Ectodermal cell (in vitro differentiated cells): ENCODE results near the gene MUC2.

ENCODE experiments used
- H3K27ac ChIP-seq: 2 replicates; pipeline ENCODE4 v1.7.0; 2013; ENCODE audit warnings: mild to moderate bottlenecking, low read depth, low read length; ENCODE audit not compliant: insufficient read depth, poor library complexity, severe bottlenecking
- H3K27me3 ChIP-seq: 2 replicates; pipeline ENCODE4 v1.7.0; 2013; ENCODE audit warnings: mild to moderate bottlenecking, low read length; ENCODE audit not compliant: insufficient read depth, control insufficient read depth, poor library complexity, severe bottlenecking
- H3K36me3 ChIP-seq: one replicate; pipeline ENCODE4 v1.7.0; 2013; ENCODE audit warnings: low read length; ENCODE audit not compliant: control insufficient read depth, insufficient read depth
- H3K4me1 ChIP-seq: one replicate; pipeline ENCODE4 v1.7.0; 2013; ENCODE audit warnings: low read length; ENCODE audit not compliant: control insufficient read depth, insufficient read depth
- H3K4me3 ChIP-seq: 2 replicates; pipeline ENCODE4 v1.7.0; 2013; ENCODE audit warnings: low read depth, low read length, control low read depth; ENCODE audit not compliant: insufficient read depth
- H3K9me3 ChIP-seq: 2 replicates; pipeline ENCODE4 v1.7.0; 2013; ENCODE audit warnings: mild to moderate bottlenecking, low read length, moderate library complexity; ENCODE audit not compliant: control insufficient read depth
- WGBS, 2 experiments: methylation state at CpG; one replicate each; pipeline ENCODE4 v1.1.7; 2013; ENCODE audit warnings: missing lambda C conversion rate in 2 of 2; 5-methylcytosine and 5-hydroxymethylcytosine counted together

The MUC2 gene

DNA sequence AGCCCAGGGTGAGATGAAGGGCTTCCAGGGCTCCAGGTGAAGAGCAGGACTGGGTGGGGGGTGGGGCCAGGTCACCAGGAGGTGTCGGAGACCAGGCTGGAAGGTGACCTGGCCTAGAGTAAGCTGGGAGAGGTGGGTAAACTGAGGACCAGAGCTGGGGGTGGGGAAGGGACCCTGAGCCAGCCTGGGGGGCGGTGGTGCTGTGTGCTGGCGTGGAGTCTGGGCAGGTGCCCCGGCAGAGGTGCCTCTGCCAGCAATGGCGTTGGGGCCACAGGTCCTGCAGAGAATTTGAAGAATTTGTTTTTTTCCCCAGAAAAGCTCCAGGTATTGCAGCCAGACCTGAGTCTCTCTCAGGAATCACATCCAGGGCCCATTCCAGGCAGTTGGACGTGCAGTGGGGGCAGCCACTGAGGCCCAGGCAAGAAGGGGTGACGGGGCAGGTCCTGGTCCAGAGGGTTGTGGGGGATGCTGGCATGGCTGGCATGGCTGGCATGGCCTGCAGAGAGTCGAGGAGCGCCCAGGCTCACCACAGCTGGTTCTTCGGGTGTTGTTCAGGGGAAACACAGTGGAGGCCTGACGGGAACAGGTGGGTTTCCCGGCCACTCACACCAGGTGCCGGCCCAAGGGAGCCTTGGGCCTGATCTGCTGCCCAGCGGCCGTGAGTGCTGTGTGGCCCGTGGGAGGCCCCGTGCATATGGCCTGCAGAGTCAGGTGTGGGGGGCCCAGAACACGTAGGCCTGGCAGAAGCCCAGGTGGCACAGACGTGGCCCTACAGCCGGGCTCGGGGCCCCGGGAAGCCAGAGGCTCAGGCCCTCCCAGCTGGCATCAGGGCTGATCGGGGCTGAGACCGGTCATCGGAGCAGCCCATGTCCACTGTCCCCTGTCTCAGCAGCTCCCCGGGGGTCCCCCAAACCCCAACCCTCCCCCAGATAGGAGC lies 31.8 kb upstream of the MUC2 start:
- Histone ChIP-seq H3K27me3 (no peaks in the 10 kb centered on the region), H3K4me1 (no peaks in the 10 kb centered on the region), H3K27ac (no peak overlapping the region), H3K9me3 (no peaks in the 10 kb centered on the region), H3K4me3 (no peak overlapping the region), H3K36me3 (no peaks in the 10 kb centered on the region)
- 93 to 94% methylated on average over 26 of the region's 26 CpGs for whole genome bisulfite sequencing, 2 experiments

DNA sequence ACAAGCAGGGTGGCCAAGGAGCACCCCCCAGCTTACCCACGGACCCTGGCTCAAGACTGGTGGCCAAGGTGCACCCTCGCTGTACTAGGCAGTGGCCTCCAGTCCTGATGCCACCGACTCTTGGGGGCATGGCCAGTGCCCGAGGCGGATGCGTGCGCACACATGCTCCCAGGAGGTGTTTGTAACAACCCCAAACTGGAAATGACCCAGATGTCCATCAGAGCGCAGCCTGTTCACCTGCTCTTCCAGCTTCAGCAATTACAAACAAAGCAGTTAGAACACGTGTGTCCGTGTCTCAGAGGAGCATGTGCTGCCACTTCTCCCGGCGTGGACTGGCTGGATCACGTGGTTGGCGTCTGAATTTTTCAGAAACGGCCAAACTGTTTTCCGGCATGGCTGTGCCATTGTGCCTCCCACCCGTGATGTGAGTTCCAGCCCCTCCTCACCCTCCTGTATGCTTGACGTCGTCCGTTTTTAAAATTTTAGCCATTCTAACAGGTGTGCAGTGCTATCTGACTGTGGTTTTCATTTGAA lies 31.0 kb upstream of the MUC2 start:
- no peaks in the 10 kb centered on the region for H3K27me3 ChIP-seq
- no peaks in the 10 kb centered on the region for H3K9me3 ChIP-seq
- H3K4me3 ChIP-seq, result no peak overlapping the region
- WGBS, 2 experiments, result 91 to 93% methylated on average over 20 of the region's 20 CpGs
- no peaks in the 10 kb centered on the region for H3K4me1 ChIP-seq
- H3K27ac ChIP-seq, result no peak overlapping the region
- no peaks in the 10 kb centered on the region for H3K36me3 ChIP-seq

DNA sequence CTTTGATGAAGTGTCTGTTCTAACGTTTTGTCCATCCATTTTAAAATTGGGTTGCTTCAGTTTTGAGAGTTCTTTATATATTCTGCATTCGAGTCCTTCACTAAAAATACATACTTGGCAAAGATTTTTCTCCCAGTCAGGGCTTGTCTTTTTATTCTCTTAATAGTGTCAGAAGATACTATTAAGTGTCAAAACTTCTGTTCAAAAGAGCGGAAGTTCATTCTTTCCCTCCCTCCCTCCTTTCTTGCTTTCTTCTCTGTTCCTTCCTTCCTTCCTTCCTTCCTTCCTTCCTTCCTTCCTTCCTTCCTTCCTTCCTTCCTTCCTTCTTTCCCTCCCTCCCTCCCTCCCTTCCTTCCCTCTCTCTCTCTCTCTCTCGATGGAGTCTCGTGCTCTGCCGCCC lies 30.5 kb upstream of the MUC2 start:
- 83 to 88% methylated on average over 5 to 6 of the region's 6 CpGs for WGBS, 2 experiments
- no peaks in the 10 kb centered on the region for H3K36me3 ChIP-seq
- H3K27me3 ChIP-seq, result no peaks in the 10 kb centered on the region
- H3K4me3 ChIP-seq, result no peak overlapping the region
- no peaks in the 10 kb centered on the region for H3K9me3 ChIP-seq
- H3K4me1 ChIP-seq, result no peaks in the 10 kb centered on the region
- H3K27ac ChIP-seq, result no peak overlapping the region

DNA sequence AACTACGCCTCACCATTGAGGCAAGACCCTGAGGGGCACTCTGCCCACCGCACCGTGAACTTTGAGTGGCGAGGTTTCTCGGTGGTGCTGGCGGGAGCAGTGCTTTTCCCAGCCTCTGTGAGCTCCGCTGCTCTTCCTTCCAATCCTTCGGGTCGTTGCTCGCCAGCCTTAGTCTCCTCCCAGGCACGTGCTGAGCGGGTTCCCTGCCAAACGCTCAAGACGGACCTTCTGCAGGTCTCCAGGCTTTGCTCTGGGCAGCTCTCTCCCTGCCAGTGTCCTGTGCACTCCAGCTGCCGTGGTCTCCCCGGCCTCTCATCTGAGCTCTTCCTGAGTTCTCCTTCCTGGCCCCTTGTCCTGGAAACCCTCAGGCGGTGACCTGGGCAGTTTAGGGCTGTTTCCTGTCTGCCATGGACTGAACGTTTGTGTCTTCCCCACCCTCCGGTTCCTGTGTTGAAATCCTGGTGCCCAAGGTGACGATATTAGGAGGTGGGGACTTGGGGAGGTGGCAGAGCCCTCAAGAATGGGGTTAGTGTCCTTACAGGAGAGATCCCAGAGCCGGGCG lies 27.0 kb upstream of the MUC2 start:
- no peaks in the 10 kb centered on the region for H3K4me1 ChIP-seq
- WGBS, 2 experiments, result 89% methylated on average over 22 of the region's 22 CpGs
- H3K27me3 ChIP-seq, result no peaks in the 10 kb centered on the region
- no peaks in the 10 kb centered on the region for H3K9me3 ChIP-seq
- no peak overlapping the region for H3K27ac ChIP-seq
- H3K36me3 ChIP-seq, result no peaks in the 10 kb centered on the region
- no peak overlapping the region for H3K4me3 ChIP-seq

DNA sequence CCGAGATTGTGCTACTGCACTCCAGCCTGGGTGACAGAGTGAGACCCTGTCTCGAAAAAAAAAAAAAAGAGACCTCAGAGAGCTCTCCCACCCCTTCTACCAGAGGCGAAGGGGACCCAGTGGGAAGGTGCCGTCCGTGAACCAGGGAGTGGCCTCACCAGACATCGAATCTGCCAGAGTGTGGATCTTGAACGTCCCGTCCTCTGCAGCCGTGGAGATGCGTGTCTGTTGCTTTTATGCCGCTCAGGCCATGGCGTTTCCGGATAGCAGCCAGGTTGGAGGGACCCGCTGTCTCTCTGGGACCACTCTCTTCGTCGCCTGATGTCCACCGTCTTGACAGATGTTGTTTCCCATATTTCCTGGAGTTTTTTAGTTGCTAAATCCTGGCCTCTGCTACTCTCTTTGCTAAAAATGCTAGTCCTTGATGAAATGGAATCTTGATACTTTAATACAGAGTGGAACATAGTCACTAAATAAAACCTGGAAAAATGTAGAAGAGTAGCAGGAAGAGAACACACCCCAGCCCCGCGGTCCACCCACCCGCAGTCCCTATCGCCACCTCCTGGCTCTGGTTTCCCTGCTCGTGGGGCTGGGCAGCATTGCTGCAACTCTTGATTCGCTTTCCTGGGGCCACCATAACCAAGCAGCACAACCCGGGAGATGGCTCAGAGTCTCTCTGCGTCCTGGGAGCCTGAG lies 26.2 kb upstream of the MUC2 start:
- H3K9me3 ChIP-seq, result no peaks in the 10 kb centered on the region
- H3K27me3 ChIP-seq, result no peaks in the 10 kb centered on the region
- no peak overlapping the region for H3K27ac ChIP-seq
- H3K36me3 ChIP-seq, result no peaks in the 10 kb centered on the region
- no peaks in the 10 kb centered on the region for H3K4me1 ChIP-seq
- H3K4me3 ChIP-seq, result no peak overlapping the region
- WGBS, 2 experiments, result 88 to 89% methylated on average over 25 of the region's 25 CpGs

DNA sequence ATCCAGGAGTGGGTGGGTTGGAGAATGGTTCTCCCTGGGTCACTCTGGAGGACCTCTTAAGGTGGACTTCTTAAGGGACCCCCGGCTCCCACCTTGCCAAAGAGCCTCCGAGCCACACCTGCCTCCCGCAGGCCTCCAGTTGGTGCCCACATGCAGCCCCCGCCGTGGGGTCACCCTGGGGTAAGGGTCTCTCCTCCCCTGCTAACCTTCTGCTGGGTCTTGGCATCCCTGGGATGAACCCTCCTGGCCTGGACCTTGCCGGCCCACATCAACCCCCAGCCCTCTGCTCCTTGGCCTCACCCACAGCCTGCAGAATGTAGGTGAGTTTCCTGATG lies 25.6 kb upstream of the MUC2 start:
- H3K4me3 ChIP-seq, result no peak overlapping the region
- H3K27ac ChIP-seq, result no peak overlapping the region
- no peaks in the 10 kb centered on the region for H3K27me3 ChIP-seq
- H3K4me1 ChIP-seq, result no peaks in the 10 kb centered on the region
- 91 to 92% methylated on average over 6 of the region's 6 CpGs for WGBS, 2 experiments
- no peaks in the 10 kb centered on the region for H3K9me3 ChIP-seq
- no peaks in the 10 kb centered on the region for H3K36me3 ChIP-seq

DNA sequence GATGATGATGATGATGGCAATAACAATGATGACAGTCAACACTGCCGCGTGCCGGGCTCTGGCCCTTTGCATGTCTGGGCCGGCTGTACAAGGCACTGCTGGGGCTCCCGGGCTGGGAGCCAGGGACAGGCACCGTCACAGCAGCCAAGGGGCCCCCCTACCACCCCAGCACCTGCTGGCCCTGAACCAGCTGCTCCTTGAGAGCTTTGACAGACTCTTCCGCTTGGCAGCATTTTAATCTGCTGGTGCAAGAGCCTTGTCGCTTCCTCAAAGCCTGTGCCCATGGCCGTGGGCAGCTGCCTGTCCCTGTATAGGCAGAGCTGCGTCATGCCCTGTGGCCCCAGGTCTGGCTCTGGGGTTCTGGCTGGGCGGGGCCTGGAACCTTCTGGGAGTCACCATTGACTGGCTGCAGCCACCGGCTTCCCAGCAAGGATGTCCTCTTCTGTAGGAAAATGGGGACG lies 25.2 kb upstream of the MUC2 start:
- 93 to 94% methylated on average over 13 of the region's 13 CpGs for WGBS, 2 experiments

DNA sequence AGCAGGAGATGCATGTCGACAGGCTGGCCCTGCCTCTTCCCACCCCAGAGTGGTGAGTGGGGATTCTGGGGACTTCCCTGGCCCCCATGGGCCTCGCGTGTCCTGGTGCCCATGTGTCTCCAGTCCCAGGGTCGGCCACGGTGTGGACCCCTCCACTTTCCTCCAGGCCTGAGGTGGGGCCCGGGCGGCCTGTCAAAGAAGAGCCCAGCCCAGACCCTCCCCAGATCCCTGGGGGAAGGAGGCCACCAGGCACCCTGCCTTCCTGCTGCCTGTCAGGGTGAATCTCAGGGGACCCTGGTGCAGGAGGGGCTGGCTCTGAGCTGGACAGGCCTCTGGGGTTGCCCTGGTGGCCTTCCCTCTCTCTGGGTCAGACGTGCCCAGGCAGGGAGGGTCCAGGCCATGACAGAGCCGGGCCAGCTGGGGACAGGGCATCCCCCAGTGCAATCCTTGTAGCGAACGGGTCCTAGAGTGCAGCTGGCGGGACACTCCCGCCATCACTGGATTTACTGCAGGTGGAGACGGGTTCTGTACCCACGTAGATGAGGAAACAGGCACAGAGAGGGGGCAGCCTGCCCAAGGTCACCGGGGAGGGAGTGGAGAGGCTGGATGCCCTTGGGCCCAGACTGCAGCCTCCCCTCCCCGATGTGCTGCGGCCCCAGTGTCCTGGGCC lies 24.6 kb upstream of the MUC2 start:
- H3K4me3 ChIP-seq, result no peak overlapping the region
- H3K27me3 ChIP-seq, result no peaks in the 10 kb centered on the region
- H3K36me3 ChIP-seq, result no peaks in the 10 kb centered on the region
- H3K9me3 ChIP-seq, result no peaks in the 10 kb centered on the region
- WGBS, 2 experiments, result 90 to 92% methylated on average over 18 of the region's 18 CpGs
- peaks cover 2% of the 10 kb centered on the region for H3K4me1 ChIP-seq
- H3K27ac ChIP-seq, result no peak overlapping the region

More for the DNA sequence above, 25.2 kb upstream of the MUC2 start:
- Histone ChIP-seq H3K9me3 (no peaks in the 10 kb centered on the region), H3K27ac (no peak overlapping the region), H3K27me3 (no peaks in the 10 kb centered on the region), H3K4me3 (no peak overlapping the region), H3K4me1 (peaks cover 2% of the 10 kb centered on the region), H3K36me3 (no peaks in the 10 kb centered on the region)

DNA sequence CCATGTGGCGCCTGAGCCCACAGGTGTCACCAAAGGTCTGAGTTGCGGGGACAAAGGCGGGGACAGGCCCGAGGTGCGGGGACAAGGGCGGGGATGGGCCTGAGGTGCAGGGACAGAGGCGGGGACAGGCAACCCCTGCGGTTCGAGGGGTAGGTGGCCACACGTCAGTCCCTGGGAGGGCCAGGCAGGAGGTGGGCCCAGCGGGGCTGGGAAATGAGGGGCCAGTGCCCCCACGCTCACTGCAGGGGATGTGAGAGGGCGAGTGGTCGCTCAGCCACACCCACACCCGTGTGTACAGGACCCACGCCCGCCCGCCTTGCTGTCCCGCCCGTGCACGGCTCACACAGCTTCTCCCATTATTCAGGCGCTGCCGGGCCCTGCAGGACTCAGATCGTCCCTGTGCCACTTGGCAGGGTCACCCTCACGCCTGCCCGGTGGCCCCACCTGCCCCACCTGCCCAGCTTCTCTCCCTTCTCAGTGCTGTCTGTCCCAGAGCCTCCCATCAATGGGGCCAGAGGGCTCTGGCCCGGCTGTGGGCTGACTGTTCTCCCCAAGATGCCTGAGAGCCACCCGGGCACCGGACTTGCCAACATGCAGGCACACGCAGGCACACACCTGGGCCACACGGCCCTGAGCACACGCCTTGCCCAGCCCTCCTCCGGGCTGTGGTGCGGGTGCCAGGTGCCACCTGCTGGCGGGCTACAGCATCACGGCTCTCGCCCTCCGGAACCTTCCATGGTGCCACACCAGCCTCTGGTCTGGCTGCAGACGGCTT lies 23.9 kb upstream of the MUC2 start:
- 70 to 71% methylated on average over 39 of the region's 39 CpGs for WGBS, 2 experiments

More for the DNA sequence above, 23.9 kb upstream of the MUC2 start:
- Histone ChIP-seq H3K27me3 (no peaks in the 10 kb centered on the region), H3K9me3 (no peaks in the 10 kb centered on the region), H3K4me3 (no peak overlapping the region), H3K27ac (no peak overlapping the region), H3K4me1 (peaks cover 2% of the 10 kb centered on the region), H3K36me3 (no peaks in the 10 kb centered on the region)
